Fibroblast of pulmonary artery (primary cell): ENCODE data around the gene TMBIM1.

Experiments used
- DNase-seq: peaks from one replicate; pipeline ENCODE4 v3.0.0-alpha.2; 2010; ENCODE audit warnings: low read depth
- H3K4me3 ChIP-seq: replicated peaks from 2 replicates; pipeline ENCODE4 v1.5.1; 2011; ENCODE audit warnings: low read depth, mild to moderate bottlenecking, control low read depth, low read length, moderate library complexity
- CTCF ChIP-seq: IDR thresholded peaks from 2 replicates; pipeline ENCODE4 v1.5.1; 2011; ENCODE audit warnings: mild to moderate bottlenecking, control low read depth, low read length, inconsistent platforms; ENCODE audit errors: missing control alignments

TMBIM1 gene

GRCh38 chr2:218234521-218234920, 57.8 kb downstream of the TMBIM1 start:
- no peak for DNase-seq
- H3K4me3 ChIP-seq = no peak overlapping the region
- TF ChIP-seq CTCF = no peak

DNA sequence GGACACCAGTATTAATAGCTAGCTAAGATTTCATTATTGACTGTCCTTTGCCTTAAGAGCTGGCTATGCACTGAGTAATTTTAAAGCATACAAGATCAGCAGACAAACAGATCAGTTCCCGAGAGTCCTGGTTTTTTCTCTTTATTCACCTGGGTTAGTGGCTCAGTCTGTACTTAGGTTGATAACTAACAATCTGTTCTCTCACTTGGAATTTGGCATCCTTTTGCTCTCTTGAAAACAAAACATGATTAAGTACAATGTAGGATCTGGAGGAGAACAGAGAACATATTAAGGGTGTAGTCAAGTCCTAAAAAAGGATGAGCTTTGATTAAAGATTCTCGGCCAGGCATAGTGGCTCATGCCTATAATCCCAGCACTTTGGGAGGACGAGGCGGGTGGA, 58.8 kb downstream of the TMBIM1 start:
- no peak overlapping the region for H3K4me3 ChIP-seq
- TF ChIP-seq CTCF = no peak
- DNase-seq = no peak

DNA sequence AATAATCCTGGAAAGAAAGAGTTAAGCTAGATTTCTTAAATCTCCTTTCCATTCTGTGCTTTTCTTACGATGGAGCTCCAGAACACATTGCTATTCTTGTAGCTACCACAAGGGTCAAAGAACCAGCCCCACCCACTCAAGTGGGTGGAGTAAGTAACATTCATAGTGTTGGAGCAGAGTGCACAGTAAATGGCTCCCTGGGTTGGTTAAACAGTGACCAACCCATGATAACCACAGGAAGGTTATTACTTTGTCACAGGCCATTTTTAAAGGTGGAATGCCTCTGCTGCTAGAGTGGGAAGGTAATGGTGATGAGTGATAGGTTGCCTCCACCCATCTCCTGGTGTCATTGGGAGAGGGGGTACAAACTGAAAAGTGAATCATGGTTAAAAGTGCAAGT, 61.4 kb downstream of the TMBIM1 start:
- peak; percentile 35 for TF ChIP-seq CTCF
- peak; percentile 43 for DNase-seq
- H3K4me3 ChIP-seq = no peak overlapping the region

DNA sequence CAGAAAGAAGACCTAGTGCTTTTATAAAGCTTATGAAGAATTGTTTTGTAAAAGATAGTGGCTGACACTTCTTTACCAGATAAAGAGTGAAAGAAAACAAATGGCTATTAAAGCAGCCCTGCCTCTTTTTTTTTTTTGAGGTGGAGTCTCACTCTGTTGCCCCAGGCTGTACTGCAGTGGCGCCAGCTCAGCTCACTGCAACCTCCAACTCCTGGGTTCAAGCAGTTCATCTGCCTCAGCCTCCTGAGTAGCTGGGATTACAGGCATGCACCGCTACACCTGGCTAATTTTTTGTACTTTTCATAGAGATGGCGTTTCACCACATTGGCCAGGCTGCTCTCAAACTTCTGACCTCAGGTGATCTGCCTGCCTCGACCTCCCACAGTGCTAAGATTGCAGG, 62.5 kb downstream of the TMBIM1 start:
- peak; percentile 31 for DNase-seq

DNA sequence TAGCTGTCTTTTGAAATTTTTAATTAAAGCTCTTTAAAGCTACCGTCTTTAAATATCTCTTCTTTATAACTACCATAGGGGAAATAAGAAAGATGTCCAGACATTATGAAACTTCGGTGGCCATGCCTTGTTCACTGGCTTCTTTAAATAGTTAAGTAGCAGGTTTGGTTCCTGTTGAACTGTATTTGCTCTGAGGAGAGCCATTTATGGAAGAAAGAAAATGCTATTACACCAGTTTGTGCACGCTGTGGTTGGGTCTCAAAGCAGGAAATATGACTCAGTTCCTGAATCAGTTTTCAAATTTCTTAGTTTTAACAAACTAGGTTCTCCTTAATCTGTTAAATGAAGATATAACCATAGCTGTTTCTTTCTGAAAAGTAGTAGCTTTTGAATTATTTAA, 63.1 kb downstream of the TMBIM1 start:
- TF ChIP-seq CTCF = no peak
- peak; percentile 90 for DNase-seq
- no peak overlapping the region for H3K4me3 ChIP-seq

More for the DNA sequence above, 62.5 kb downstream of the TMBIM1 start:
- TF ChIP-seq CTCF = no peak
- no peak overlapping the region for H3K4me3 ChIP-seq

DNA sequence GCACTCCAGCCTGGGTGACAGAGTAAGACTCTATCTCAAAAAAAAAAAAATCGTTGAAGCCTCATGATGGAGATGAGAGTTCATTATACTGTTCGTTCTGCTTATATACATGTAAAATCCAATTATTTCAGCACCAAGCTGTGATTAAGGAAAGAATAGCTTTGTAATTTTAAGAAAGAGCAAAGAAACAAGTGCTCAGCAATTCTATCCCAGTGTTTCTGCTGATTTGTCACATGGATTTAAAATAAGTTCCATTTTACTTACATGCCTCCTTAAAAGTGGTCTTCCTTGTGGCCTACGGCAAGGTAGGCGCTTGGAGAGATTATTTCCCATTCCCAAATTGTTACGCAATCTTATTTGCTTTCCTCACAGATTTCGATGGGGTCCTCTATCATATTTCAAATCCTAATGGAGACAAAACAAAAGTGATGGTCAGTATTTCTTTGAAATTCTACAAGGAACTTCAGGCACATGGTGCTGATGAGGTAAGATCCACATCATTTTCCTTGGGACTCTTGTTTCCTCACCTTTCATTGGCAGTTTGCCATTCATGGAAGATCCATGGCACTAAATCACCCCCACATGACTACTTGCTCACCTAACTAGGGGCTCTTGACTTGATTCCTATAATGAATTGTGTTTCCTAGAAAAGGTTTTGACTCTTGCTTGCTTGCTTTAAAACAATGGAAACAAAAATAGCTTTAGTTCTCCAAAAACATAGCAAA, 63.8 kb downstream of the TMBIM1 start:
- H3K4me3 ChIP-seq = no peak overlapping the region
- peak; percentile 45 for DNase-seq
- TF ChIP-seq CTCF = no peak

GRCh38 chr2:218226903-218227302, 65.4 kb downstream of the TMBIM1 start:
- DNase-seq = no peak
- no peak for TF ChIP-seq CTCF
- no peak overlapping the region for H3K4me3 ChIP-seq
